ENCODE measurements around the gene TSPAN15.

DNA sequence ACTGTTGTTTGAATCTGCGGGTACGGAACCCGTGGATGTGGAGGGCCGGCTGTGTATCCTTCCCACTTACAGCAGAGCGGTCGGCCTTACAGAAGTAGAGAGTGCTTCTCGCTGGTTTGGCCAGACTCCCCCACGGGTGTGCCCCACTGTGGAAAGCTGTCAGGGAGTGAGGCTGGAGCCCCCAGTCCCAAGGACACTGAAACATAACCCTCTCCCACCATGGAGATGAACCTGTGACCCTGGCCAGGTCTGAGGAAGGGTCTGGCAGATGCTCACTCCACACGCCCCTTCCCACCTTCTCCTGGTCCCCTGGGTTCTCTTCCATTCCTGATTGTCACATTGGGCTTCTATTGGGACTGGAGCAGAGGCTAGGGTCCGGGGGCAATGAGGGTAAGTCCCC, 39.6 kb downstream of the TSPAN15 start:
- TF ChIP-seq CTCF (conservative IDR thresholded peaks at IDR 0.05; ENCODE audit: low read length) (no peak), EZH2phosphoT487 (IDR thresholded peaks at IDR 0.05; ENCODE audit: borderline replicate concordance, low read depth, low read length) (no peak)
